ENCODE results near the gene SSUH2. TPM values are rescaled to one million over a fixed set of nuclear protein-coding genes. Genes with fewer than 3 reads are reported as not detected.

The SSUH2 gene, protein sequence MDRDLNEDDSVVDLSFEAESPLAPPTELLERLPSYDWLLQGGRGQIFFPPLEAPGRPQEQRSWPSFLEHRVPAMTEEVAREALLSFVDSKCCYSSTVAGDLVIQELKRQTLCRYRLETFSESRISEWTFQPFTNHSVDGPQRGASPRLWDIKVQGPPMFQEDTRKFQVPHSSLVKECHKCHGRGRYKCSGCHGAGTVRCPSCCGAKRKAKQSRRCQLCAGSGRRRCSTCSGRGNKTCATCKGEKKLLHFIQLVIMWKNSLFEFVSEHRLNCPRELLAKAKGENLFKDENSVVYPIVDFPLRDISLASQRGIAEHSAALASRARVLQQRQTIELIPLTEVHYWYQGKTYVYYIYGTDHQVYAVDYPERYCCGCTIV
- 0.46 TPM in 1 of 2 replicates, not detected in the other for total RNA-seq (2011; cell fraction: chromatin; rRNA removed; ENCODE audit: low replicate concordance)
- total RNA-seq (2011; cell fraction: nucleolus; rRNA removed), result 0.17 and 0.26 TPM in 2 replicates
- total RNA-seq (2011; cell fraction: nucleoplasm; rRNA removed), result not detected in 2 replicates
- total RNA-seq (2014; rRNA removed), result not detected in 2 replicates
- total RNA-seq (2014; rRNA removed; fragmentation: Illumina TruSeq; extraction: Trizol), result not detected in 2 replicates
- total RNA-seq (2015; rRNA removed; fragmentation: Illumina TruSeq; extraction: Trizol), result 0.15 TPM in 1 of 2 replicates, not detected in the other
- not detected in 2 replicates for total RNA-seq (2021)
- 0.15 and 0.17 TPM in 2 replicates for polyA plus RNA-seq (2011; rRNA removed)
- polyA plus RNA-seq (2011; cell fraction: cytosol; rRNA removed), result 0.12 TPM in 1 of 2 replicates, not detected in the other
- polyA plus RNA-seq (2011; cell fraction: nucleus; rRNA removed), result 0.55 and 0.69 TPM in 2 replicates
- 0.30 TPM in 1 of 2 replicates, not detected in the other for polyA plus RNA-seq (2012)
- polyA plus RNA-seq (2014; fragmentation: Illumina TruSeq; extraction: Trizol), result 0.04 TPM in 1 of 2 replicates, not detected in the other
- polyA plus RNA-seq (2014; fragmentation: Nextera tagmentation; extraction: Ambion mirVana), result under 1 TPM in 1 of 2 experiments, not detected in 1; 0.04 TPM
- not detected in 2 replicates for polyA plus RNA-seq (2014; rRNA removed)
- polyA minus RNA-seq (2011; rRNA and poly(A)+ RNA removed), result not detected in 2 replicates
- not detected in 2 replicates for polyA minus RNA-seq (2011; cell fraction: cytosol; rRNA and poly(A)+ RNA removed)
- polyA minus RNA-seq (2011; cell fraction: nucleus; rRNA and poly(A)+ RNA removed), result 0.22 TPM in 1 of 2 replicates, not detected in the other
- percentile 13 among the genes with signal in this experiment for Bru-seq, nascent RNA
- BruChase-seq, experiment 1, labeled RNA remaining after a 2-hour chase, result percentile 5 among the genes with signal in this experiment
- percentile 10 among the genes with signal in this experiment for BruChase-seq, experiment 2, labeled RNA remaining after a 6-hour chase
- long read RNA-seq, experiment 1, result 0 reads
- long read RNA-seq, experiment 2, result 0 reads
- long read RNA-seq, experiment 3, result 0 reads

DNA sequence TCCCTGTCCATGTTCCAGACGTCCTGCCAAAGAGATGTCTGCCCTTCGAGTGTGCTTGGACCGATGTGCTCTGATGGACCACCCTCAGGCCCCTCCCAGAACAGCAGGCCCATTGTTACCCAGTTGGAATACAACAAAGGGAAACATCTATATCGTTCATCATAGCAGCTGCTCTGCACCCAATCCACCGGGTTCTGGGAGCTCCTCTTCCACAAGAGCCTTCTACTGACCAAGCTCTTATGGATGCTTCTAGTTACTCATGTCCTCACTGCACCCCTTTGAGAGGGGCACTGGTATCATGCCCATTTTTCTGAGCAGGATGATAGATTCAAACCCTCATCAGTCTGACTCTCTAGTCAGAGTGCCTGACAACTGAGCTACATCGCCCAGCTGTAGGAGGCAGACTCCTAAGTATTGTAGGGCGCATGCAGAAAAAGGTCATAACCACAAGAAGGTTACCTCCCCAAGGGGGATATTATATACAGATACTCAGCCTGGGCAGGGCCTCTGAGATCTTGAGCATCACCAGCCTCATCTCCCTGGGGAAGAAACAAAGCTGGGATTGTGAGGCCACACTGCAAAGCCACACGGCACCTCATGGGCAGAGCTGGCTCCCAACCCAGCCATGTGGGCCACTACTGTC is at the start of gene SSUH2:
SSUH2 (minus strand) TSS at position 51 of the 643 bp plus-strand sequence; CDS start at position 11, 40 bp downstream.
- H3K27me3 ChIP-seq (ENCODE audit: control insufficient read depth in 2 of 2, insufficient read depth in 2 of 2, low read length in 2 of 2), result peaks cover 16 to 56% of the 10 kb centered on the region in 2 experiments
- in situ Hi-C loops (cut with MboI) (no loop called here), intact Hi-C loops (cut with micrococcal nuclease) (no loop called here)
- no peaks in the 10 kb centered on the region; the same call in 1 of the 2 replicates for H3K9me3 ChIP-seq (replicated peaks; ENCODE audit: control insufficient read depth, insufficient read depth, low read depth, low read length)
- H3K27ac ChIP-seq (ENCODE audit: extremely low read depth, low read depth, low read length), result no peak within 1 kb of the TSS
- no peaks in the 10 kb centered on the region for H3K36me3 ChIP-seq (ENCODE audit: control insufficient read depth, insufficient read depth, low read length)
- ChIA-PET CTCF (ENCODE audit: low intra/inter-chr PET ratio) (no interaction called here), POLR2A (interaction anchor here (0.6 kb wide), 1 partner anchor 670 kb away, joined by 3 read pairs; no protein-coding TSS in a partner anchor)
- H3K79me2 ChIP-seq (ENCODE audit: control insufficient read depth, insufficient read depth, low read length), result no peaks in the 10 kb centered on the region
- 0 out of 2 replicates have a peak, but pooled peaks cover 5% of the 10 kb centered on the region for H4K20me1 ChIP-seq (replicated peaks; ENCODE audit: control insufficient read depth, insufficient read depth, low read length)
- H3K9ac ChIP-seq (ENCODE audit: insufficient read depth in 1 of 2, low read depth in 2 of 2, low read length in 2 of 2), result no peak within 1 kb of the TSS
- DNase-seq (ENCODE audit: extremely low read depth in 1 of 4, low spot score in 3 of 4) (no peak), ATAC-seq (no peak), FAIRE-seq (no peak)
- H3K9me1 ChIP-seq (ENCODE audit: control insufficient read depth, insufficient read depth, low read length), result no peaks in the 10 kb centered on the region
- BruUV-seq (replicated peaks), result no TSS peak
- 2% methylated on average over 8 of the region's 8 CpGs for WGBS (ENCODE audit: insufficient coverage, low coverage, missing lambda C conversion rate)
- no peaks in the 10 kb centered on the region for H3K4me1 ChIP-seq (replicated peaks in 1 of 2; ENCODE audit: control insufficient read depth in 2 of 2, insufficient read depth in 2 of 2, low read length in 2 of 2)
- H3K4me3 ChIP-seq, result no peak within 1 kb of the TSS
- H3K4me2 ChIP-seq (ENCODE audit: insufficient read depth, low read length), result no peak within 1 kb of the TSS
- no peak within 1 kb of the TSS for H2AFZ ChIP-seq (ENCODE audit: low read depth, low read length)
- TF ChIP-seq, protein P1, sequence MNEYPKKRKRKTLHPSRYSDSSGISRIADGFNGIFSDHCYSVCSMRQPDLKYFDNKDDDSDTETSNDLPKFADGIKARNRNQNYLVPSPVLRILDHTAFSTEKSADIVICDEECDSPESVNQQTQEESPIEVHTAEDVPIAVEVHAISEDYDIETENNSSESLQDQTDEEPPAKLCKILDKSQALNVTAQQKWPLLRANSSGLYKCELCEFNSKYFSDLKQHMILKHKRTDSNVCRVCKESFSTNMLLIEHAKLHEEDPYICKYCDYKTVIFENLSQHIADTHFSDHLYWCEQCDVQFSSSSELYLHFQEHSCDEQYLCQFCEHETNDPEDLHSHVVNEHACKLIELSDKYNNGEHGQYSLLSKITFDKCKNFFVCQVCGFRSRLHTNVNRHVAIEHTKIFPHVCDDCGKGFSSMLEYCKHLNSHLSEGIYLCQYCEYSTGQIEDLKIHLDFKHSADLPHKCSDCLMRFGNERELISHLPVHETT (CRISPR knock-in tag; conservative IDR thresholded peaks at IDR 0.05 in 1 of 2, IDR thresholded peaks at IDR 0.05 in 1 of 2), result no peak
- TF ChIP-seq CHD4 (IDR thresholded peaks at IDR 0.05; ENCODE audit: insufficient read depth, insufficient replicate concordance, low read depth, low read length, poor library complexity, severe bottlenecking) (no peak), CBFA2T3 (IDR thresholded peaks at IDR 0.05) (no peak), ILF3 (IDR thresholded peaks at IDR 0.05; ENCODE audit: borderline replicate concordance) (no peak)

Measured in K562 (cell line).